Neutrophil (primary cell): ENCODE results near the gene ADAMTS20.

Source experiments
- H3K27ac ChIP-seq: fragments of 200-600 bp; sonication (generic); 2 replicates; pipeline ENCODE4 v1.5.1; 2016; ENCODE audit warnings: mild to moderate bottlenecking, moderate library complexity
- H3K27me3 ChIP-seq: fragments of 200-600 bp; sonication (generic); 2 replicates; pipeline ENCODE4 v1.6.0; 2016; ENCODE audit warnings: mild to moderate bottlenecking
- H3K36me3 ChIP-seq: fragments of 200-600 bp; sonication (generic); 2 replicates; pipeline ENCODE4 v1.5.1; 2017
- H3K4me1 ChIP-seq, 2 experiments: fragments of 200-600 bp in 1 of 2; sonication (generic) in 1 of 2; 1 replicate in 1 of 2; 2 replicates in 1 of 2; pipeline versions ENCODE4 v1.5.1 to v1.6.1; 2013 to 2016; ENCODE audit warnings: low read depth in 1 of 2, low read length in 1 of 2, mild to moderate bottlenecking in 1 of 2, moderate library complexity in 1 of 2; ENCODE audit not compliant: control insufficient read depth in 1 of 2, insufficient read depth in 1 of 2
- H3K4me3 ChIP-seq, 2 experiments: fragments of 200-600 bp in 1 of 2; sonication (generic) in 1 of 2; 1 replicate in 1 of 2; 2 replicates in 1 of 2; pipeline ENCODE4 v1.5.1; 2013 to 2016; ENCODE audit warnings: low read depth in 1 of 2, low read length in 1 of 2, mild to moderate bottlenecking in 1 of 2, moderate library complexity in 1 of 2
- H3K9me3 ChIP-seq: fragments of 200-600 bp; sonication (generic); 2 replicates; pipeline ENCODE4 v1.5.1; 2016
- TF ChIP-seq, protein P1 (sequence below): fragments of 200-600 bp; sonication (generic); IDR thresholded peaks from 2 replicates; pipeline ENCODE4 v1.5.1; 2016; ENCODE audit warnings: antibody characterized with exemption

ADAMTS20 gene

DNA sequence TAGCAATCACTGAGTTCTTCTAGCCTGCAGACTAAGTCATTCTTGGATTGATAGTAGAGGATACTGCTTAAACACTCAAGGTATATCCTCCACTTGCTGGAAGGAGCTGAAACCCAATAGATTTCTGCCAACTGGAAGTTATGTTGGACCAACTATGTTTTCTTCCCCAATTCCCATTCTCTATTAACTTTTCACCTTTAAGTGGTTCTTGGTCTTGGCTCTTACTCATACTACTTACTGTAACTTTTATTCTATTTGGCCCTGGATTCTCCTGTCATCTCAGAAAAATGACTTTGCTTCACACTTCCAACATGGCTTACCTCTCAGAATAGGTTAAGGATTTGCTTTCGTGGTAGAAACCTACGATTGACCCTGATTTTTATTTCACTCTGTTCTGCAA is 244.9 kb downstream of the ADAMTS20 start:
- no peaks in the 10 kb centered on the region for H3K27me3 ChIP-seq
- TF ChIP-seq, protein P1, sequence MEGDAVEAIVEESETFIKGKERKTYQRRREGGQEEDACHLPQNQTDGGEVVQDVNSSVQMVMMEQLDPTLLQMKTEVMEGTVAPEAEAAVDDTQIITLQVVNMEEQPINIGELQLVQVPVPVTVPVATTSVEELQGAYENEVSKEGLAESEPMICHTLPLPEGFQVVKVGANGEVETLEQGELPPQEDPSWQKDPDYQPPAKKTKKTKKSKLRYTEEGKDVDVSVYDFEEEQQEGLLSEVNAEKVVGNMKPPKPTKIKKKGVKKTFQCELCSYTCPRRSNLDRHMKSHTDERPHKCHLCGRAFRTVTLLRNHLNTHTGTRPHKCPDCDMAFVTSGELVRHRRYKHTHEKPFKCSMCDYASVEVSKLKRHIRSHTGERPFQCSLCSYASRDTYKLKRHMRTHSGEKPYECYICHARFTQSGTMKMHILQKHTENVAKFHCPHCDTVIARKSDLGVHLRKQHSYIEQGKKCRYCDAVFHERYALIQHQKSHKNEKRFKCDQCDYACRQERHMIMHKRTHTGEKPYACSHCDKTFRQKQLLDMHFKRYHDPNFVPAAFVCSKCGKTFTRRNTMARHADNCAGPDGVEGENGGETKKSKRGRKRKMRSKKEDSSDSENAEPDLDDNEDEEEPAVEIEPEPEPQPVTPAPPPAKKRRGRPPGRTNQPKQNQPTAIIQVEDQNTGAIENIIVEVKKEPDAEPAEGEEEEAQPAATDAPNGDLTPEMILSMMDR: no peak
- H3K4me3 ChIP-seq: no peak overlapping the region
- no peak overlapping the region for H3K27ac ChIP-seq
- no peaks in the 10 kb centered on the region for H3K9me3 ChIP-seq
- H3K36me3 ChIP-seq: no peaks in the 10 kb centered on the region
- peaks cover 53 to 56% of the 10 kb centered on the region in 2 experiments for H3K4me1 ChIP-seq

DNA sequence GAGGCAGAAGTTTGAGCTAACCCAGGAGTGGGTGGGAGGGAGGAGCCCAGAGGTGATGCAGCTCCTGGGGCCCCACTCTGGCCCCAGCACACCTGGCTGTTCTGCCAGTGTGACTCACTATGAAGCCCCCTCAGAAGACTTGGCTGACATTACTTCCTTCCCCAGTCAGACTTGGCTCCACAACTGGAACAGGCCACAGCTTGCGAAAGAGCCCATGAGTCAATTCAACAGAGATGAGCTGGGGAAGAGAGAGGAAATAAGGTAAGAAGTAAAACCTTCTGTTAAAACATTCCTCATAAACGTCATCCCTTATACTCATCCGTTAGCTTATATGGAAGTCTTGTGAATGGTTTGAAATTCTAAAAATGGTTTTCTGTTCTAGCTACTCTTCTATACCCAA is 245.9 kb downstream of the ADAMTS20 start:
- Histone ChIP-seq H3K4me3 (no peak overlapping the region), H3K27me3 (no peaks in the 10 kb centered on the region), H3K36me3 (no peaks in the 10 kb centered on the region), H3K9me3 (no peaks in the 10 kb centered on the region), H3K4me1 (peaks cover 47 to 48% of the 10 kb centered on the region in 2 experiments), H3K27ac (peak overlapping the region; percentile 70)
- TF ChIP-seq, protein P1: no peak

DNA sequence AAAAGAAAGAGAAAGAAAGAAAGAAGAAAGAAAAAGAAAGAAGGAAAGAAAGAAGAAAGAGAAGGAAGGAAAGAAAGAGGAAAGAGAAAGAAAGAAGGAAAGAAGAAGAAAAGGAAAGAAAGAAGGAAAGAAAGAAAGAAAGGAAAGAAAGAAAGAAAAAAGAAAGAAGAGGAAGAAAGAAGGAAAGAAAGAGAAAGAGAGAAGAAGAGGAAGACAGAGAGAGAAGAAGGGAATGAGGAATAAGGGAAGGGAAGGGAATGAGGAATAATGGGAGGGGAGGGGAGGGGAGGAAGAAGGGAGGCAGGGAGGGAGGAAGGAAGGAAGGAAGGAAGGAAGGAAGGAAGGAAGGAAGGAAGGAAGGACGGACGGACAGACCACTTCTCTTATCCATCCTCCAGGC is 246.9 kb downstream of the ADAMTS20 start:
- TF ChIP-seq, protein P1: no peak
- peaks cover 37 to 38% of the 10 kb centered on the region in 2 experiments for H3K4me1 ChIP-seq
- peak overlapping the region; percentile 70 for H3K27ac ChIP-seq
- H3K9me3 ChIP-seq: no peaks in the 10 kb centered on the region
- no peak overlapping the region for H3K4me3 ChIP-seq
- no peaks in the 10 kb centered on the region for H3K27me3 ChIP-seq
- no peaks in the 10 kb centered on the region for H3K36me3 ChIP-seq
